Epidermal melanocyte (primary cell): Measurements from ENCODE around the gene RBM20.
"Not testable (repeated sequence)": the region's sequence is repeated elsewhere in the genome, so short reads cannot be mapped to it uniquely, and the experiment has no call there.

Experiments used
- DNase-seq: peaks from one replicate; pipeline ENCODE4 v3.0.0; 2011; ENCODE audit warnings: low spot score; ENCODE audit not compliant: insufficient read length

Gene RBM20

GRCh38 chr10:110625356-110625894 lies 18.7 kb upstream of the RBM20 start:
- DNase-seq = no peak

DNA sequence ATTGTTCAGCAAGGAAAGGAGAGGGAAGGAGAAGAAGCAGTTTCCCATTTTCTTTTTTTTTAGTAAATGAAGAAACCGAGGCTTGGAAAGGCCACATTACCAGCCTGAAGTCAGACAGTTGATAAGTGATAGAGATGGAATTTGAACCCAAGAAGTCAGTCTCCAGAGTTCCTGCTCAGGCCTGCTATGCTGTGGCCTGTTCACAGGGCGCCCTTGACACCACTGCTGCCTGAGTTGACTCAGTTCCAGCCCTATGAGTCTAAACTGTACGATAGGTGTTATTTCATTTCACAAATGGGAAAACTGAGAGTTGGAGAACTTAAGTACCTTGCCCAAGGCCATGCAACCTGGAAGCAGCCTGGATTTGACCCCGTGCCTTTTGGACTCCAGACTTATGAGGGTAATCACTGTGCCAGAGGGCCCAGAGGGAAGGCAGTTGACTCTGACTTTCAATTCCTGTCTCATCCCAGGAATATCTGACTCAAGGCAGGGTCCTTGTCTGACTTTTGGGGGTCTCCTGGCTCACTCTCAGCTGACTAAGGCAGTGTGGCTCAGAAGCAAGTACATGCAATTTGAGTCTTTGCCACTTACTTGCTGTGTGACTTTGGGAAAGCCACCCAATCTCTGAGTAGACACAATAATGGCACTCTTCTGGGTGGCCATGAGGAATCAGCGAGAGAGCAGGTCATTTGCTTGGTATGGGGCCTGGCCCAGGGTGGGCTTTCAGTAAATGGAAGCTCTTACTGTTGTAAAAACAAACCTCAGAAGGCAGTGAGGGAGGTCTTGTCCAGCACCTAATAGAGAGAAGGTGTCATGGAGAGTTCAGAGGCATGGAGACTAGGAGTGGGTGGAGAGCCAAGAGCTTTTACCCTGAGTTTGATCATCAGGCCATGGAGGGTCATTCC lies 17.9 kb upstream of the RBM20 start:
- DNase-seq = no peak

- no peak for DNase-seq
Measured at GRCh38 chr10:110628161-110628560, 16.0 kb upstream of the RBM20 start.

DNA sequence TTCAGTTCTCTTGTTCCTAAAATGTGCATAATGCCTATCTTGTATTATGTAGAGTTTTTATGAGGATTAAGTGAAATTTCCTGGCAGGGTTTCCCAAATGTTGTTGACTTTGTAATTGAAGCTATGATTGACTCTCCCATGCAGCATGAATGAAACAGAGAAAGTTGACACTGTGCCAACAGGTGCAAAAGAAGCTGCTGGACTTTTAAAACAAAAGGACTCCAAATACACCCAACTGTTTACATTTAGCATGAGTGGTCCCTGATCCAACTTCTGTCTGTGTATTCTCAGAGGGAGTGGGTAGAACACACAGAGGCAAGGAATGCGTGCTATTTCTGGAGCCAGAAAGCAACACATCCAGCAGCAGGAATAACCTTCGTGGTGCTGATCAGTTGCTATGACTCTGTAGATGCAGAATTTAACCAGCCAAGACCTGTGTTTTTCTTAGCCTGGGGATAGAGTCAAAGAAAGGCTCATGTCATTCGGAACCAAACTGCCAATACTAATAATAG lies 14.4 kb upstream of the RBM20 start:
- no peak for DNase-seq

DNA sequence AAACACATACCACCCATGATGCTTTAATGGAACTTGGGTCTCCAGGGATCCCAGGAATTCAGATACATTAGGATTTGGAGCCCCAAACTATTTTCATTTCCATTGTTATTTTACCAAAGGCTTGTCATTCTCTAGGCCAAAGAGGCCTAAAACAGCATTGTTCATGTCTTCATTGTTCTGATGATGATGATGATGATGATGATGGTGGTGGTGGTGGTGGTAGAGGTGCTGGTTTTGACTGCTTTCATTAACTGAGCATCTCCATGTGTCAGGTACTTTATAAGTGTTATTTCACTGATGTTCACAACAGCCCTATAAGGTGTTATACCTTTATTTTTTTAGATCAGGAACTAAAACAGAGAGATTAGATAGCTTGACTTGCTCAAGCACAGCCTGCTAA lies 12.2 kb upstream of the RBM20 start:
- DNase-seq = no peak

- no peak for DNase-seq
Measured at GRCh38 chr10:110632591-110633215, 11.4 kb upstream of the RBM20 start.

DNA sequence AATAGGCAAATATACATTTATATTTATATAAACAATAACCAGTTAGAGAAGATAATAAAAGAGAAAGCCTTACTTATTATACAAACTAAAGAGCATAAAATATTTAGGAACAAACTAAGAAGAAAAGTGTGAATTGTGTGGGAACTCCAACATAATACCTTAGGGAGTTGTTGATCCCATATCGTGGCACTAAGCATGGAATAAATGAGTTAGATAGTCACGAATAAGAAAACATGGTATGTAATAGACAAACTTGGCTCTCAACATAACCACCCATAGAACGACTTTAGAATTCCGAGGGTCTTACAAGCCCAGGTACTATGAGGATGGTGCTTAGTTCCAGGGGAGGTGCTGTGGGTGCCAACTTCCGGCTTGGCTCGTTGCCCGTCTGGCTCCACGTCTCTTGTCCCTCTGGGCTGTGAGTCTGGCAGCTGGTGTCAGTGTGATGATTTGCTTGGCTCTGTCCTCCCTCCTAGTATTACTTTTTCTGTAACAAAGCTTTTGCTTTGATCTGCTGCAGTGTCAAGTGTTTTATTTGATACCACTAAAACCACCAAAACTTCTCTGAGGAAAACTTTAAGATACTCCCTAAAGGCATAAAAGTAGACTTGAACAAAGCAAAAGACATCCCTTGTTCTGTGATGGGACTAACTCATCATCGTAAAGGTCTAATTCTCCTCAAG lies 9.5 kb upstream of the RBM20 start:
- DNase-seq = no peak

- DNase-seq = no peak
Measured at GRCh38 chr10:110636572-110636931, 7.6 kb upstream of the RBM20 start.

DNA sequence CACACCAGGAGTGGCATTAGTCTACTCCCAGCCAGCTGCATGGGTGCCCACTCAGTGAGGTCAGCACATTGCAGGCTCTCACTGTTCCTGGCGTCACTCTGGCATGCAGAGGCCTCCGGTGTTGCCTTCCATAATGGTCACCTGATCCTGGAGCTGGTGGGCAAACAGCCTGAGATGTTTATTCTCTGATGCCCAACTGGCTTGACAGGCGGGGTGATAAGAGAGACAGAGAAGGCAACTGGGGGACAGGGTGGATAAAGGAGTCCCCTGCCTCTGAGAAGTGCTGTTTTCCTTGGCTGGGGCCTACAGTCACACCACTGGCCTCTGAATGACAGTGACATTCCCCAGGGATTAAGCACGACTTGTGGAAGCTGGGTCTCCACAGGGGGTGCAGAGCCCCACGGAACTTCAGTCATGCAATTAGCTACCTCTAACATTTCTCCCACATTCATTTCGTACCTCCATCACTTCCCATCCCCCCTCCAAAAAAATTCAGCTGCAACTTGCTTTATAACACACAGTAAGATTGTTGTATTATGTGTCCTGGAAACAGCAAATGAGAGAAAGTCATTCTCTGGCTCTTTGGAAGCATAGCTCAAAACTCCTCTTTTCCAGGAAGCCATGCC lies 7.1 kb upstream of the RBM20 start:
- no peak for DNase-seq

DNA sequence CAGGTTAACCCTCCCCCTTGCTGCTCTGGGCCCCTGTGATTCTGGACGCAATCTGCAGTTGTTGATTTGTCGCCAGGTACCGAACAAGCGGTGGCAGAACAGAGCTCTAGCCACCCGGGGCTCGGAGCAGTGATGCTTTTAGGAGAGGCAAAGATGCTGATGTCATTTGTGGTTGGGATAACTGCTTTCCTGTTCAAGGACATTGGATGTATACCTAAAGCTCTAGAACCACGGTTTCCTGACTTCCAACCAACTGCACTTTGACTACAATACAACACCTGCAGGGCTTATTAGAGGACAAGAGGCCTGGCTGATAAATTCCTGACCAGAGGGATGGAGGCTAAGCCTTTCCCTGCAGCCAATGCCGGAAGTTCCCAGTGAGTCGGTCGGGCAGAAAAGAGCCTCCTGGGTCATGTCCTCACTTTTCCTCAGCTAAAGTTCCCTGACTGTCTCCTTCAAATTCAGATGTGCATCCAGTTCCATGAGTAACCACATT lies 6.5 kb upstream of the RBM20 start:
- no peak for DNase-seq

- no peak for DNase-seq
Measured at GRCh38 chr10:110638319-110638718, 5.8 kb upstream of the RBM20 start.

DNA sequence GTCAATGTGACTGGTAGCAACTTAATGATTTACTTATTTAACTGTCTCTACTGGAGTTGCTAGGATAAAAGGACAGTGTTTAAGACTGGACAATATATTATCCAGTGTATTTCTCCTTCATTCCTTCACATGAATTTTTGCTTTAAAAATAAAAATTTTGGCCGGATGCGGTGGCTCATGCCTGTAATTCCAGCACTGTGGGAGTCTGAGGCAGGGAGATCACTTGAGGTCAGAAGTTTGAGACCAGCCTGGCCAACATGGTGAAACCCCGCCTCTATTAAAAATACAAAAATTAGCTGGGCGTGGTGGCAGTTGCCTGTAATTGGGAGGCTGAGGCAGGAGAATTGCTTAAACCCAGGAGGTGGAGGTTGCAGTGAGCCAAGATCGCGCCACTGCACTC lies 5.1 kb upstream of the RBM20 start:
- DNase-seq = not testable (repeated sequence)

DNA sequence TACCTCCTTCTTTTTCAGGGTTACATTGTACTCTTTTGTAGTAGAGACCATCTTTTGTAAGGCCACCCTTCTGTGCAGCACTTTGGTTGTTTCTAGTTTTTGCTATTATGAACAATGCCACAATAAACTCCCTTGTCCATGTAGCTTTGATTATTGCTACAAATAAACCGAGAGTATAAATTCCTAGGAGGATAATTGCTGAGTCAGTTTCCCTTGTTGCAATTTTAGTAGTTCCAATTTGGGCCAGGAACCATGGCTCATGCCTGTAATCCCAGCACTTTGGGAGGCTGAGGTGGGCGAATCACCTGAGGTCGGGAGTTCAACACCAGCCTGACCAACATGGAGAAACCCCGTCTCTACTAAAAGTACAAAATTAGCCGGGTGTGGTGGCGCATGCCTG lies 4.3 kb upstream of the RBM20 start:
- not testable (repeated sequence) for DNase-seq

DNA sequence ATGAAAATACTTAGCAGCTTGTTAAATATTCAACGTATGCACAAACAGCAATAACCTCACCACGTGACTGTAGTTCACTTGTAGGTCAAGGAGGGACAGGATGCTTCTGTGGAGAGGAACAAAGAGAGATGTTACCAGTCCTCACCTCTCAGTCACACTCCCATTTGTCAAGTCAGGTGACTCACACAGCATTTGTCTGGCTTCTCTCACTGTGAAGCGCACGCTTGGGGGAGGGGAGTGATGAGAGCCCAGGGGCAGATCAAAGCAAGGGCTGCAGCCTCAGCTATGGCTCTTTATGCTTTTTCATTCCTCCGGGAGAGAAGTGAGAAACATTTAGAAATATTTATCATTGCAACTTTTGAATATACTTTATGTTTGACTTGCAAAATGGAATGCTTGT lies 2.9 kb upstream of the RBM20 start:
- DNase-seq = no peak

GRCh38 chr10:110642204-110643034 lies 1.7 kb upstream of the RBM20 start:
- DNase-seq = no peak

DNA sequence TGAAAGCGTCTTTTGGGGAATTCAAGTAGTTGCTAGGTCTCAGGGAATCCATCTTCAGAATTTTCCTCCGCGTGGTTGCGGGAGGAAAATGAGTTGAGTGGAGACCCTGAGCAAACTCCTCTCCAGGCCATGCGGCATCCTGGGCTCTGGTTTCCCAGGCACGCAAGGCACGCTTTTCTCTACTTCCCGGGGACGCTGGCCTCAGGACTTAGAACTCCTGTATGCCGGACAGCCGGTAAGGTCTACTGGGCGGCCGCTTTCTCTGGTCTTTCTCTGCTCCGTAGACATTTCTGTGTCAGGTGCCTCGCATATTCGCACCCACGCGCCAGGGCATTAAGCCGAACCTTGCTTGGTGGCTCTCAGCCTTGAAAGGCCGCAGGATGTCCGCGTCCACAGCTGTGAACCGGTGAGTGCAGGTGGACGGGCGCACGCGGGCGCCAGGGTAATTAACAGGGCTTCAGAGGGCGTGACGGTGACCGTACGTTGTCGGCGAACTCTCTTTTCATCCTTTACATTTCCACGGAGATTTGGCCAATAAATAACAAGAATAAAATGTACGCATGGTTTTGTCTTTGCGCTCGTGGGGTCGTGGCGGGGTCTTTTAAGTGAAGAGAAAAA lies 992 bp upstream of the RBM20 start:
- DNase-seq = no peak

DNA sequence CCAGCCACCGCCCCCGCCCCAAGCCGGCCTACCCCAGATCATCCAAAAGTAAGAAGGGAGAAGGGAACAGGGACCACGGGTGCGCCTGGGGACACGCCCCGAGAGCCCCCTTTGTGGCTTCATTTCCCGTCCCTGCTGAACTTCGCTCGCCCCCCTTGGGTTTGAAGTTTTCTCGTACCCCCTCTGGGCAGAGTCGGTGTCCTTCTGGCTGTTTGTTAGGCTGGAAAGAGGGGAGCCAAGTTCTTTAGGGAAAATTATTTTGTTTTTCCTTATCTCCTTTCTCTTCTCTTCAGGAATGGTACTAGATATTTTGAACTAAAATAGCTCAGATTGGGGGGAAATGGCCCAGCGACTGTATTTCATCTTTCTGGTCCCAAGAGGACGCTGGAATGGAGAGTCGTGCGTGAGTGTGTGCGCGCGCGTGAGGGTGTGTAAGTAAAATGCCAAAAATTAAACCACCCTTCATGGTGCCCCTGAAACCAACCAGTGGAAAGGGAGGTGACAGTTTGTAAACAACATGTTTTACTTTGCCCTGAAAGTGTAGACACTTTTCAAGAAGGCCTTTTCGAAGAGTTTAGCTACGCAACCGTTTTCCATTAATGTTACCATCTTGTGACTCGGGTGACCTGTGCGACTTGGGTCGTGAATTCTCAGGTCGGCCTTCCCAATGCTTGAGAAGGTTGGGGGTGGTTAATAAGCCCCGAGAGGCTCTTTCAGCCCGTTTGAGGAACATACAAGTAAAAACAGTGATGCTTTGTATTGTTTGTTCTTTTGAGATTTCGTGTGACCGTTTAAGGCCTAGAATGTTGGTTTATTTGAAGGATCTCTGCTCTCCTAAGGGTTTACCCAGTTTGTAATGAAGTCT lies 694 bp downstream of the RBM20 start:
- no peak for DNase-seq

DNA sequence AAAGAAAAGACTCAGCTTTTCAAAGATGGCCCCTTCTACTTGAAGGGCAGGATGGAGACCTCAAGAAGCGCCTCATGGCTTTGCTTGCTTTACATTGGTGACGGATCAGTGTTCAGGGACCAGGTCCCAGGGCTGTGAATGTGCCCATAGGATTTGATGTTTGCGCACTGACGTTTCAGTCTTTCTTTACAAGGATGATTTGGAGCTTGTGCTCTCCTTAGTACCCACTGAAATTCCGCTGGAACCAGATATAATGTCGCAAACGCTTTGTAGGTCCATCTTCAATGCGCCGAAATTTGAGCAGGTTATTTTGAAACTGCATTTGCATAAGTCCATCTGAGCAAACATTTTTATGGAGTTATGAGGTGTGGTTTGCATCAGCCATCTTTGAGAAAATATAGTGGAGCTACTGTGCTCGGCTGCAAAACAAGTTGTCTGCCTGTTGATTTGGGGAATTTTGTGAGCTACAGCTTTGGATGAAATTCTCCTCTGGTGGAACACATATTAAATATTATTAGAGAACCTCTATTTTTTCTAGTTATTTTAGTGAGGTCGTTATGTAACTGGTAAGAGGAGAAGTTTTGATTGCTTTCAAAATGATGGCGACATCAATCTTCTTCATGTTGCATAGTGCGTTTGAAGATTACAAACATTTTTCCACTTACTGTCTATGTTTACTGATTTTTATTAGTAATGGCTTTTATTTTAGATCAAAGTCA lies 2.4 kb downstream of the RBM20 start:
- no peak for DNase-seq

DNA sequence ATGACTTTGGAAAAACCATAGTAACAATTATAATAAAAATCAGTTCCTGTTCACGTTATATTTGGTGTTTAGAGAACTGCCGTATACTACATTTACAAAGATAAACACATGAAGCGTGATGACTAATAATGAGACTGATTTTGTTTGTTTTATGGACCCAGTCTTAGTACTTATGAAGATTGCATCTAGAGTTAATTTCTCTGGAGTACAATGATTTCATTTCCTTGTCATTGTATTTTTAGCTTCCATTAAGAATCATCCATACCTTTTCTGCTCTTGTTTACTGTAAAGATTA lies 2.9 kb downstream of the RBM20 start:
- DNase-seq = no peak
